ENCODE results near the gene AGAP2. TPM values are rescaled to one million over a fixed set of nuclear protein-coding genes. Genes with fewer than 3 reads are reported as not detected.

Gene AGAP2
- total RNA-seq, 4 donors from 2014 or later = 0.29 to 6.3 (median 2.6) TPM

GRCh38 chr12:57752668-57753000 is 14.1 kb upstream of the AGAP2 start:
- Histone ChIP-seq H3K27me3 (no peaks in the 10 kb centered on the region), H3K27ac (peak overlapping the region in 1 of 2 donors; percentile 48), H3K9me3 (no peaks in the 10 kb centered on the region), H3K4me3 (peak overlapping the region; percentile 21 to 92), H3K36me3 (no peaks in the 10 kb centered on the region), H3K4me1 (peaks cover 0 to 19% of the 10 kb centered on the region in 2 donors)
- TF ChIP-seq CTCF (IDR thresholded peaks at IDR 0.05) = peak in 1 of 4 experiments; percentile 12
- TF ChIP-seq POLR2A (IDR thresholded peaks at IDR 0.05) = no peak
- intact Hi-C loops (cut with DNase I; ENCODE audit: low total_unique reads) = no loop called here
- no peak for DNase-seq

GRCh38 chr12:57751788-57752667 is 13.5 kb upstream of the AGAP2 start, which contains the start of gene CDK4:
Gene CDK4 (minus strand): TSS chr12:57752310. CDS start chr12:57751717, 593 bp downstream.
- peak; percentile 99 to 100 for DNase-seq
- Histone ChIP-seq H3K27ac (peak within 1 kb of the TSS; percentile 87 to 91), H3K36me3 (no peaks in the 10 kb centered on the region), H3K4me1 (peaks cover 0 to 19% of the 10 kb centered on the region in 2 donors), H3K27me3 (no peaks in the 10 kb centered on the region), H3K9me3 (no peaks in the 10 kb centered on the region), H3K4me3 (peak within 1 kb of the TSS; percentile 90 to 92)
- TF ChIP-seq POLR2A (IDR thresholded peaks at IDR 0.05) = peak; percentile 60 to 79
- peak in 1 of 4 experiments; percentile 36 for TF ChIP-seq CTCF (IDR thresholded peaks at IDR 0.05)
- intact Hi-C loops (cut with DNase I; ENCODE audit: low total_unique reads) = no loop called here

GRCh38 chr12:57751432-57751787 is 12.9 kb upstream of the AGAP2 start:
- H3K27me3 ChIP-seq = no peaks in the 10 kb centered on the region
- no peak for DNase-seq
- peaks cover 0 to 19% of the 10 kb centered on the region in 2 donors for H3K4me1 ChIP-seq
- H3K36me3 ChIP-seq = no peaks in the 10 kb centered on the region
- TF ChIP-seq CTCF (IDR thresholded peaks at IDR 0.05) = no peak
- no peak for TF ChIP-seq POLR2A (IDR thresholded peaks at IDR 0.05)
- peak overlapping the region; percentile 90 to 92 for H3K4me3 ChIP-seq
- intact Hi-C loops (cut with DNase I; ENCODE audit: low total_unique reads) = no loop called here
- peak overlapping the region; percentile 87 to 91 for H3K27ac ChIP-seq
- H3K9me3 ChIP-seq = no peaks in the 10 kb centered on the region

GRCh38 chr12:57750561-57751431 is 12.3 kb upstream of the AGAP2 start:
- H3K4me1 ChIP-seq = peaks cover 0 to 14% of the 10 kb centered on the region in 2 donors
- H3K4me3 ChIP-seq = peak overlapping the region; percentile 90 to 92
- no peaks in the 10 kb centered on the region for H3K36me3 ChIP-seq
- intact Hi-C loops (cut with DNase I; ENCODE audit: low total_unique reads) = no loop called here
- no peaks in the 10 kb centered on the region for H3K27me3 ChIP-seq
- DNase-seq = no peak
- H3K9me3 ChIP-seq = no peaks in the 10 kb centered on the region
- peak overlapping the region; percentile 87 to 91 for H3K27ac ChIP-seq
- TF ChIP-seq POLR2A (IDR thresholded peaks at IDR 0.05) (no peak), CTCF (IDR thresholded peaks at IDR 0.05) (no peak)
